Activated CD4-positive, alpha-beta T cell treated with anti-CD3 and anti-CD28 coated beads, Interleukin-2, amount 10 ng/mL, durations not matched to agents 7 days and 5 days (primary cell): ENCODE results near the gene APP. TPM values are rescaled to one million over a fixed set of nuclear protein-coding genes. Genes with fewer than 3 reads are reported as not detected.
A peak's percentile ranks its signal among the peaks of the same experiment; 100 is the strongest.

Experiments
- CTCF ChIA-PET: fragments of 350-600 bp; sonication (Branson Sonifier 250); formaldehyde crosslinking; loops from one replicate; lab custom pipeline; 2021; ENCODE audit warnings: antibody characterized with exemption; lab: Charles Lee
- POLR2A ChIA-PET: fragments of 350-600 bp; sonication (Branson Sonifier 250); formaldehyde crosslinking; loops from one replicate; lab custom pipeline; 2021; ENCODE audit warnings: antibody characterized with exemption; lab: Charles Lee
- DNase-seq: peaks from one replicate; pipeline ENCODE4 v3.0.0-alpha.2; 2020
- H3K27ac Mint-ChIP-seq: one replicate; pipeline ENCODE4 v1.8.0; 2021; ENCODE audit warnings: mild to moderate bottlenecking, moderate library complexity, mixed read lengths
- H3K27me3 Mint-ChIP-seq: one replicate; pipeline ENCODE4 v1.8.0; 2021; ENCODE audit warnings: mixed read lengths
- H3K36me3 Mint-ChIP-seq: one replicate; pipeline ENCODE4 v1.8.0; 2021; ENCODE audit warnings: low read depth, mixed read lengths
- H3K4me1 Mint-ChIP-seq: one replicate; pipeline ENCODE4 v1.8.0; 2021; ENCODE audit warnings: mixed read lengths
- H3K4me3 Mint-ChIP-seq: one replicate; pipeline ENCODE4 v1.8.0; 2021; ENCODE audit warnings: mild to moderate bottlenecking, moderate library complexity, mixed read lengths
- H3K9me3 Mint-ChIP-seq: one replicate; pipeline ENCODE4 v1.8.0; 2021; ENCODE audit warnings: mixed read lengths
- total RNA-seq, 2 experiments: library from RNA; stranded (reverse); gene quantifications; one replicate each; pipeline ENCODE4 v1.2.3, GENCODE V29; 2021

Gene APP
- total RNA-seq, 2 experiments from 2014 or later: 31.0 to 31.4 TPM

GRCh38 chr21:25897383-25897782 lies 273.2 kb downstream of the APP start:
- ChIA-PET POLR2A (no interaction called here), CTCF (no interaction called here)
- Mint-ChIP-seq H3K27ac (no peak overlapping the region), H3K4me3 (no peak overlapping the region), H3K9me3 (no peaks in the 10 kb centered on the region), H3K36me3 (no peaks in the 10 kb centered on the region), H3K4me1 (peaks cover 22% of the 10 kb centered on the region), H3K27me3 (no peaks in the 10 kb centered on the region)
- DNase-seq: no peak

GRCh38 chr21:25896501-25897056 lies 274.0 kb downstream of the APP start:
- Mint-ChIP-seq H3K36me3 (no peaks in the 10 kb centered on the region), H3K27me3 (no peaks in the 10 kb centered on the region), H3K27ac (no peak overlapping the region), H3K4me3 (no peak overlapping the region), H3K9me3 (no peaks in the 10 kb centered on the region), H3K4me1 (peaks cover 22% of the 10 kb centered on the region)
- DNase-seq: no peak
- CTCF ChIA-PET: interaction anchor here (0.9 to 2.5 kb wide), 3 partner anchors 9 to 273 kb away, joined by 3 to 17 read pairs (median 4); partner anchors contain the start of gene APP
- POLR2A ChIA-PET: interaction anchor here (0.7 kb wide), 1 partner anchor 65 kb away, joined by 5 read pairs; no protein-coding TSS in a partner anchor

DNA sequence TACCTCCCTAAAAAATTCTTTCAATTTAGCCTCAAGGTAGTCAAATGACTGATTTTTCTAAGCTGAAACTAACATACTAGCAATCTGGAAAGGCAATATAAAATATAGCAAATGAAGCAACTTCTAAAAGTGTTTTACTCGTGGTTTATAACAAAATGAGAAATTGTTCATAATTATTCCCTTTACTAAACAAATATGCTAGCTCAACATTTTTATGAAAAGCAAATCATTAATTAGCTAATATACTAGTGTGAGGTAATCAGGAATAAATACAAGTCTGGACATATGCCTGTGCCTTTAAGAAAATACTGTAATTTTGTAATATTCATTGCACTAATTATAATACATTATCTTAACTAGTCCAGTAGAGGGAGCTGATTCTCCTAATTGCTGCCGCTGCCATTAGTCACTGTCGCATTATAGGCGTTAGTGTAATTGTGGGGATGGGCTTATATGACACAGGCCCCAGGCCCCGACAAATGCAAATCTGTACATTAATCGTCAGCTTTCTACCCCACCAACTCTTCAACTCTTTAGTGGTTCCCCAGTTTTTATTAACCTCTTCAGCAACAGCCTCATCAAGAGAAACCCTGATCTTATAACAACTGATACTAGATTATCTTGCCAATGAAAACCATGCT lies 274.9 kb downstream of the APP start:
- DNase-seq: peak; percentile 32
- Mint-ChIP-seq H3K36me3 (no peaks in the 10 kb centered on the region), H3K4me3 (no peak overlapping the region), H3K27me3 (no peaks in the 10 kb centered on the region), H3K27ac (no peak overlapping the region), H3K9me3 (no peaks in the 10 kb centered on the region), H3K4me1 (peaks cover 22% of the 10 kb centered on the region)
- CTCF ChIA-PET: interaction anchor here (0.9 to 2.5 kb wide), 6 partner anchors 8 to 274 kb away, joined by 3 to 17 read pairs (median 4); partner anchors contain the start of gene APP
- POLR2A ChIA-PET: no interaction called here

GRCh38 chr21:25893191-25893590 lies 277.4 kb downstream of the APP start:
- Mint-ChIP-seq H3K4me3 (no peak overlapping the region), H3K27ac (no peak overlapping the region), H3K9me3 (no peaks in the 10 kb centered on the region), H3K27me3 (no peaks in the 10 kb centered on the region), H3K36me3 (no peaks in the 10 kb centered on the region), H3K4me1 (peaks cover 22% of the 10 kb centered on the region)
- CTCF ChIA-PET: interaction anchor here (1.0 kb wide), 2 partner anchors 9 to 34 kb away, joined by 3 read pairs; no protein-coding TSS in a partner anchor
- no peak for DNase-seq
- POLR2A ChIA-PET: no interaction called here

GRCh38 chr21:25891596-25891995 lies 279.0 kb downstream of the APP start:
- peaks cover 1% of the 10 kb centered on the region for H3K36me3 Mint-ChIP-seq
- no peak for DNase-seq
- H3K4me3 Mint-ChIP-seq: no peak overlapping the region
- no peaks in the 10 kb centered on the region for H3K9me3 Mint-ChIP-seq
- peaks cover 13% of the 10 kb centered on the region for H3K4me1 Mint-ChIP-seq
- CTCF ChIA-PET: interaction anchor here (1.4 kb wide), 1 partner anchor 279 kb away, joined by 3 read pairs; the partner anchor contains the start of gene APP
- no peaks in the 10 kb centered on the region for H3K27me3 Mint-ChIP-seq
- no peak overlapping the region for H3K27ac Mint-ChIP-seq
- POLR2A ChIA-PET: no interaction called here

DNA sequence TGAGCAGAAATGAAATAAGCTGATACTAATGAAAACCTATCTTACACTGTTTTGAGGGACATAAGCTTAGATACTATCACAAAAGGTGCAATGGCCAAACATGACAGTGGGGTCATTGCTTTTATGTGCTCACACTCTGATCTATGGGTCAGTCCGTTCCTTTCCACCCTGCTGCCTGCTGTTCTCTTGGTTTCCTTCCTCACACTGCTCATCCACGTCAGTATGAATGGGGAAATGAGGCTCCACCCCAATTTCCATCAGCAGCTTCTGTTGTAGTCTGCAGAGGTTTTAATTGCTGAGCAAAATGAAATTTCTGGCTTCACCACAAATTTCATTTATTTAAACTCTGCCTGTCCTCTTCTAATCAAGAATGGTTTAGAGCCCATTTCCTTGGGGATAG lies 280.6 kb downstream of the APP start:
- no peak overlapping the region for H3K4me3 Mint-ChIP-seq
- no peaks in the 10 kb centered on the region for H3K9me3 Mint-ChIP-seq
- no peak for DNase-seq
- no peak overlapping the region for H3K27ac Mint-ChIP-seq
- H3K36me3 Mint-ChIP-seq: peaks cover 1% of the 10 kb centered on the region
- peaks cover 5% of the 10 kb centered on the region for H3K4me1 Mint-ChIP-seq
- no peaks in the 10 kb centered on the region for H3K27me3 Mint-ChIP-seq
- CTCF ChIA-PET: interaction anchor here (1.4 kb wide), 1 partner anchor 281 kb away, joined by 3 read pairs; the partner anchor contains the start of gene APP
- POLR2A ChIA-PET: no interaction called here

- no peak for DNase-seq
- Mint-ChIP-seq H3K36me3 (peaks cover 1% of the 10 kb centered on the region), H3K9me3 (no peaks in the 10 kb centered on the region), H3K27ac (no peak overlapping the region), H3K4me1 (peaks cover 1% of the 10 kb centered on the region), H3K27me3 (no peaks in the 10 kb centered on the region), H3K4me3 (no peak overlapping the region)
- POLR2A ChIA-PET: no interaction called here
- CTCF ChIA-PET: interaction anchor here (0.8 kb wide), 1 partner anchor 281 kb away, joined by 3 read pairs; no protein-coding TSS in a partner anchor
Observed at GRCh38 chr21:25888711-25889110, 281.9 kb downstream of the APP start.

- no peaks in the 10 kb centered on the region for H3K27me3 Mint-ChIP-seq
- ChIA-PET POLR2A (no interaction called here), CTCF (interaction anchor here (0.8 to 0.9 kb wide), 2 partner anchors 9 to 280 kb away, joined by 3 read pairs; no protein-coding TSS in a partner anchor)
- DNase-seq: no peak
- H3K4me3 Mint-ChIP-seq: no peak overlapping the region
- no peak overlapping the region for H3K27ac Mint-ChIP-seq
- peaks cover 1% of the 10 kb centered on the region for H3K4me1 Mint-ChIP-seq
- H3K9me3 Mint-ChIP-seq: no peaks in the 10 kb centered on the region
- peaks cover 1% of the 10 kb centered on the region for H3K36me3 Mint-ChIP-seq
Observed at GRCh38 chr21:25887646-25888306, 282.8 kb downstream of the APP start.

DNA sequence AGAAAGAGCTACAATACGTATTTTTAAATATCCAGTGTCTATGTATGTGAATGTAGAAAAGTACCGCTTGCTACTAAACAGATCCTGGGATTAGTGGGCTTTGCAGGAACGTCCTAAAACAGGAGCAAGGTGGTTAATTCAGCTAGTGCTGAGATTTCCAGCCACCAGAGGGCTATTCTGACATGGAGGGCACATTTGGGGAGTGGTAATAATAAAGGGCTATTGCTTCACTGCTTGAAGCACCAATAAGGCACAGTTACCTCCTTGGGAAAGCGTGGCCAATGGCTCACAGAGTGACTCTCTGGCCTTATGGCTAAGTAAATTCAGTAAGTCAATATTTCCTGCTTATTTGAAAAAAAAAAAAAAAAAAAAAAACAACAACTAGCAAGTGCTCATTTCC lies 283.4 kb downstream of the APP start:
- POLR2A ChIA-PET: no interaction called here

GRCh38 chr21:25885880-25886279 lies 284.7 kb downstream of the APP start:
- no peak for DNase-seq
- H3K9me3 Mint-ChIP-seq: no peaks in the 10 kb centered on the region
- ChIA-PET CTCF (interaction anchor here (1.9 kb wide), 1 partner anchor 285 kb away, joined by 4 read pairs; no protein-coding TSS in a partner anchor), POLR2A (no interaction called here)
- H3K27ac Mint-ChIP-seq: no peak overlapping the region
- peaks cover 1% of the 10 kb centered on the region for H3K36me3 Mint-ChIP-seq
- H3K27me3 Mint-ChIP-seq: no peaks in the 10 kb centered on the region
- no peak overlapping the region for H3K4me3 Mint-ChIP-seq
- H3K4me1 Mint-ChIP-seq: peaks cover 1% of the 10 kb centered on the region

More for the DNA sequence above, 283.4 kb downstream of the APP start:
- no peaks in the 10 kb centered on the region for H3K27me3 Mint-ChIP-seq
- DNase-seq: no peak
- CTCF ChIA-PET: interaction anchor here (0.9 to 1.9 kb wide), 2 partner anchors 9 to 284 kb away, joined by 3 to 4 read pairs; no protein-coding TSS in a partner anchor
- no peak overlapping the region for H3K27ac Mint-ChIP-seq
- H3K36me3 Mint-ChIP-seq: peaks cover 1% of the 10 kb centered on the region
- no peaks in the 10 kb centered on the region for H3K9me3 Mint-ChIP-seq
- H3K4me1 Mint-ChIP-seq: peaks cover 1% of the 10 kb centered on the region
- H3K4me3 Mint-ChIP-seq: no peak overlapping the region

DNA sequence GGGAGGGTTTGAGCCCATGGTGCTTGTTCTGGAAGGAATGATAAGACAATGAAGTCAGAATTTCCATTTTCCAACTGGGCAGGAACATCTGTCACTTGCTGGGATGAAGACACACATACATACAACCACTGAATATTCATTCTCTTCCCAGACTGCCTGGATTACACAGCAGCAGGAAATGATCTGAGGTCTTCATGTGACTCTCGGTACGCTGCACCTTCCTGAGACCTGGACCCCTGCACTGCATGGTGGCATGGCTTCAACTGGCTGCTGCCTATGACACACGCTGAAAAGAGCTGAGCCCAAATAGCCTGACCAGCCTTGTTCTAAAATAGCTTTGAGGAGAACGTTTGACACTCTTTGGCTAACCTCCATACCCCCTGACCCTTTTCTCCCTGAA lies 285.2 kb downstream of the APP start:
- ChIA-PET POLR2A (no interaction called here), CTCF (interaction anchor here (1.9 kb wide), 1 partner anchor 286 kb away, joined by 4 read pairs; no protein-coding TSS in a partner anchor)
- Mint-ChIP-seq H3K27ac (no peak overlapping the region), H3K36me3 (peaks cover 1% of the 10 kb centered on the region), H3K9me3 (no peaks in the 10 kb centered on the region), H3K27me3 (no peaks in the 10 kb centered on the region), H3K4me3 (no peak overlapping the region), H3K4me1 (peaks cover 1% of the 10 kb centered on the region)
- no peak for DNase-seq

DNA sequence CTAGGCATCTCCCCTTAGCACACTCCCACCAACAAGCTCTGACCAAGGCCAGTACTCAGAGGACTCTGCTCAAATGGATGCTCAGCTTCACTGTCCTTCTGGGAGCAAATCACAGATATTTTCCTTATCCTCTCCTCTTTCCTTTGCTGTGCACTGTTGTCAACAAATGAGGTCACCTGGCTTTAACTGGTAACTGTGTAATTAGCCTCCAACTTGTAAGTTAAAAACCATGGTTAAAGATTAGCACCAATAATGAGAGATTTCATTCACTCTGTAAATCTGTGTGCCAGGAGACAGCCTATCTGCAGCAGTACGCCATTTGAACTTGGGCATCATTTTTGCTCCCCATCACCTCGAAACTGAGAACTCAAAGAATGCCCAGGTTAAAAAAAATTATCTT lies 286.3 kb downstream of the APP start:
- ChIA-PET POLR2A (no interaction called here), CTCF (interaction anchor here (0.7 to 1.8 kb wide), 2 partner anchors 11 to 86 kb away, joined by 3 to 5 read pairs; no protein-coding TSS in a partner anchor)
- no peak overlapping the region for H3K27ac Mint-ChIP-seq

More for the DNA sequence above, 286.3 kb downstream of the APP start:
- Mint-ChIP-seq H3K27me3 (no peaks in the 10 kb centered on the region), H3K4me1 (peaks cover 1% of the 10 kb centered on the region), H3K9me3 (no peaks in the 10 kb centered on the region), H3K36me3 (peaks cover 1% of the 10 kb centered on the region), H3K4me3 (no peak overlapping the region)
- no peak for DNase-seq
